ENCODE data around the gene ZNF565.
"Not testable (repeated sequence)": the region's sequence is repeated elsewhere in the genome, so short reads cannot be mapped to it uniquely, and the experiment has no call there.

GRCh38 chr19:36134867-36135266 lies 79.6 kb downstream of the ZNF565 start:
- TF ChIP-seq, protein P1, sequence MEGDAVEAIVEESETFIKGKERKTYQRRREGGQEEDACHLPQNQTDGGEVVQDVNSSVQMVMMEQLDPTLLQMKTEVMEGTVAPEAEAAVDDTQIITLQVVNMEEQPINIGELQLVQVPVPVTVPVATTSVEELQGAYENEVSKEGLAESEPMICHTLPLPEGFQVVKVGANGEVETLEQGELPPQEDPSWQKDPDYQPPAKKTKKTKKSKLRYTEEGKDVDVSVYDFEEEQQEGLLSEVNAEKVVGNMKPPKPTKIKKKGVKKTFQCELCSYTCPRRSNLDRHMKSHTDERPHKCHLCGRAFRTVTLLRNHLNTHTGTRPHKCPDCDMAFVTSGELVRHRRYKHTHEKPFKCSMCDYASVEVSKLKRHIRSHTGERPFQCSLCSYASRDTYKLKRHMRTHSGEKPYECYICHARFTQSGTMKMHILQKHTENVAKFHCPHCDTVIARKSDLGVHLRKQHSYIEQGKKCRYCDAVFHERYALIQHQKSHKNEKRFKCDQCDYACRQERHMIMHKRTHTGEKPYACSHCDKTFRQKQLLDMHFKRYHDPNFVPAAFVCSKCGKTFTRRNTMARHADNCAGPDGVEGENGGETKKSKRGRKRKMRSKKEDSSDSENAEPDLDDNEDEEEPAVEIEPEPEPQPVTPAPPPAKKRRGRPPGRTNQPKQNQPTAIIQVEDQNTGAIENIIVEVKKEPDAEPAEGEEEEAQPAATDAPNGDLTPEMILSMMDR (IDR thresholded peaks at IDR 0.05 in 2 of 3, conservative IDR thresholded peaks at IDR 0.05 in 1 of 3; ENCODE audit: borderline replicate concordance in 1 of 3, insufficient read depth in 1 of 3, low read depth in 2 of 3, low read length in 2 of 3), result not testable (repeated sequence)
- TF ChIP-seq POLR2A (IDR thresholded peaks at IDR 0.05; ENCODE audit: borderline replicate concordance, extremely low read depth, insufficient read depth, insufficient read length); REST (IDR thresholded peaks at IDR 0.05; ENCODE audit: low read depth); TCF7L2 (IDR thresholded peaks at IDR 0.05; ENCODE audit: borderline replicate concordance, extremely low read depth, insufficient read depth, insufficient read length): not testable (repeated sequence)
